Measurements from ENCODE around the gene MAT2A.

- TF ChIP-seq CTCF (IDR thresholded peaks at IDR 0.05 in 8 of 11, conservative IDR thresholded peaks at IDR 0.05 in 3 of 11) (no peak), POLR2A (IDR thresholded peaks at IDR 0.05) (no peak), POLR2AphosphoS5 (IDR thresholded peaks at IDR 0.05) (no peak)
Measured at GRCh38 chr2:85549826-85550225, 10.9 kb downstream of the MAT2A start.
